HEK293T (cell line): ENCODE results near the gene SLC9A8.

Source experiments
- BHLHE40 ChIP-seq: fragments of 450-650 bp; IDR thresholded peaks from 2 replicates; pipeline ENCODE4 v1.6.1; 2016; ENCODE audit warnings: mild to moderate bottlenecking, moderate library complexity, borderline replicate concordance
- ELF4 ChIP-seq: fragments of 450-650 bp; IDR thresholded peaks from 2 replicates; pipeline ENCODE4 v1.6.1; 2017; ENCODE audit warnings: antibody characterized with exemption
- FOXK2 ChIP-seq: fragments of 450-650 bp; IDR thresholded peaks from 2 replicates; pipeline ENCODE4 v1.6.1; 2016; ENCODE audit warnings: mild to moderate bottlenecking
- FOXM1 ChIP-seq: fragments of 450-650 bp; IDR thresholded peaks from 2 replicates; pipeline ENCODE4 v1.6.1; 2017; ENCODE audit warnings: mild to moderate bottlenecking, borderline replicate concordance
- PKNOX1 ChIP-seq: fragments of 450-650 bp; IDR thresholded peaks from 2 replicates; pipeline ENCODE4 v1.6.1; 2016
- SP1 ChIP-seq: fragments of 450-650 bp; IDR thresholded peaks from 2 replicates; pipeline ENCODE4 v1.6.1; 2017
- SUZ12 ChIP-seq: fragments of 450-650 bp; IDR thresholded peaks from 2 replicates; pipeline ENCODE4 v1.6.1; 2016; ENCODE audit warnings: mild to moderate bottlenecking
- TARDBP ChIP-seq: fragments of 450-650 bp; IDR thresholded peaks from 2 replicates; pipeline ENCODE4 v1.6.1; 2016
- ZNF384 ChIP-seq: fragments of 450-650 bp; IDR thresholded peaks from 2 replicates; pipeline ENCODE4 v1.6.1; 2016

GRCh38 chr20:49843139-49843538, 30.5 kb downstream of the SLC9A8 start:
- TF ChIP-seq SUZ12 (no peak), PKNOX1 (no peak), ELF4 (no peak), FOXM1 (no peak), FOXK2 (no peak), TARDBP (no peak), BHLHE40 (no peak), SP1 (no peak), ZNF384 (no peak)
